HEK293 (cell line): ENCODE results near the gene TDP1.

ENCODE experiments used
- KLF16 ChIP-seq: fragments of 450-650 bp; formaldehyde crosslinking; IDR thresholded peaks from 2 replicates; pipeline ENCODE4 v1.5.1; 2017; ENCODE audit warnings: missing biosample characterization, missing genetic modification characterization
- MZF1 ChIP-seq: fragments of 450-650 bp; formaldehyde crosslinking; IDR thresholded peaks from 2 replicates; pipeline ENCODE4 v1.5.1; 2017; ENCODE audit warnings: missing biosample characterization, missing genetic modification characterization, borderline replicate concordance
- ZBTB49 ChIP-seq: fragments of 450-650 bp; formaldehyde crosslinking; IDR thresholded peaks from 2 replicates; pipeline ENCODE4 v1.5.1; 2016; ENCODE audit warnings: missing biosample characterization, missing genetic modification characterization, low read depth
- ZNF175 ChIP-seq: fragments of 450-650 bp; formaldehyde crosslinking; IDR thresholded peaks from 2 replicates; pipeline ENCODE4 v1.5.1; 2016; ENCODE audit warnings: missing biosample characterization, missing genetic modification characterization
- ZNF24 ChIP-seq: fragments of 450-650 bp; formaldehyde crosslinking; IDR thresholded peaks from 2 replicates; pipeline ENCODE4 v1.5.1; 2016; ENCODE audit warnings: missing biosample characterization, missing genetic modification characterization
- ZNF433 ChIP-seq: fragments of 450-650 bp; formaldehyde crosslinking; IDR thresholded peaks from 2 replicates; pipeline ENCODE4 v1.5.1; 2016; ENCODE audit warnings: missing biosample characterization, missing genetic modification characterization, low read depth

DNA sequence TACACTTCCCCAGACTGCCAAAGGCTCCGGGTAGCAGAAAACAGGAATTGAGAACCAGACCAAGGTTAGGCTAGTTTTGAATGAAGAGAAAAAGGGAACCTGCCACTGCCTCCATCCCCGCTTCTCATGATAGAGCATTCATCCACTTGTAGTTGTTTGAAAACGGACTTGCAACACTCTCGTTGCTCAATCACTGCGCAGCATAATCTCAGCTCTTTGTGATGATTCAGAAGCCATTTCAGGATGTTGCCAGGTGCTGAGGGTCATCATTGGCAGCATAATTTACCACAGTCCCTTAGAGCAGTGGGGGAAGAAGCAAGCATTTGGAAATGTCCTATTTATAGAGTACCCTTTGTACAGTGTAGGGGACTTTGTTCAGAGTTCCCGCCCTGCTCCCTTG lies 131.7 kb downstream of the TDP1 start:
- TF ChIP-seq ZBTB49 (tag by site-specific recombination) (no peak), ZNF433 (no peak), KLF16 (tag by site-specific recombination) (no peak), ZNF175 (tag by site-specific recombination) (no peak), ZNF24 (tag by site-specific recombination) (no peak), MZF1 (tag by site-specific recombination) (no peak)
